Measurements from ENCODE around the gene TNFSF11. TPM values are rescaled to one million over a fixed set of nuclear protein-coding genes. Genes with fewer than 3 reads are reported as not detected.

Gene TNFSF11
- total and polyA plus RNA-seq, 2 donors (not counting 1 experiment from before 2014, with no cell fraction given), result not detected

- H3K4me3 ChIP-seq (ENCODE audit: control extremely low read depth in 1 of 5, extremely low read depth in 1 of 5, insufficient read depth in 1 of 5, low read depth in 2 of 5, low read length in 4 of 5), result no peak overlapping the region
- intact Hi-C loops (cut with micrococcal nuclease), result no loop called here
- no peak overlapping the region for H3K9ac ChIP-seq (ENCODE audit: low read length)
- no peaks in the 10 kb centered on the region for H4K20me1 ChIP-seq (ENCODE audit: control insufficient read depth, insufficient read depth, low read length, poor library complexity, severe bottlenecking)
- H3K79me2 ChIP-seq (ENCODE audit: control insufficient read depth, insufficient read depth, low read length), result no peaks in the 10 kb centered on the region
- no peaks in the 10 kb centered on the region for H3K9me3 ChIP-seq (ENCODE audit: control extremely low read depth in 1 of 3, control insufficient read depth in 2 of 3, insufficient read depth in 1 of 3, low read length in 2 of 3)
- Mint-ChIP-seq H3K27ac (no peak overlapping the region), H3K4me1 (no peaks in the 10 kb centered on the region), H3K9me3 (ENCODE audit: insufficient read depth) (no peaks in the 10 kb centered on the region), H3K4me3 (no peak overlapping the region), H3K27me3 (no peaks in the 10 kb centered on the region)
- CTCF ChIA-PET, result interaction anchor here (0.9 kb wide), 1 partner anchor 19 kb away, joined by 3 read pairs; no protein-coding TSS in a partner anchor
- H3K27ac ChIP-seq (ENCODE audit: low read length in 2 of 2), result no peak overlapping the region
- TF ChIP-seq EZH2 (IDR thresholded peaks at IDR 0.05; ENCODE audit: borderline replicate concordance, insufficient read depth, low read depth, low read length, poor library complexity, severe bottlenecking) (no peak), CTCF (IDR thresholded peaks at IDR 0.05) (no peak)
- no peak for ATAC-seq (ENCODE audit: low read depth)
- no peaks in the 10 kb centered on the region for H3K4me1 ChIP-seq (ENCODE audit: control insufficient read depth in 2 of 2, insufficient read depth in 2 of 2, low read length in 2 of 2)
- no peak for DNase-seq
- no peak overlapping the region for H3K4me2 ChIP-seq (replicated peaks; ENCODE audit: low read depth, low read length, poor library complexity, severe bottlenecking)
- H2AFZ ChIP-seq (ENCODE audit: insufficient read depth, low read depth, low read length, poor library complexity, severe bottlenecking), result no peak overlapping the region
- POLR2A ChIA-PET, result no interaction called here
- WGBS (ENCODE audit: insufficient coverage), result 57% methylated on average over 2 of the region's 3 CpGs
- H3K36me3 ChIP-seq (replicated peaks in 1 of 2; ENCODE audit: control extremely low read depth in 1 of 2, control insufficient read depth in 1 of 2, extremely low read depth in 1 of 2, insufficient read depth in 2 of 2, low read length in 1 of 2), result no peaks in the 10 kb centered on the region
- H3K27me3 ChIP-seq (replicated peaks in 1 of 4; ENCODE audit: control extremely low read depth in 1 of 4, control insufficient read depth in 3 of 4, insufficient read depth in 4 of 4, low read length in 3 of 4), result peaks cover 0 to 3% (median 0%) of the 10 kb centered on the region in 4 experiments
These were observed 40.6 kb downstream of the TNFSF11 start for GRCh38 chr13:42614436-42615035.

GRCh38 chr13:42615691-42616090 is 41.7 kb downstream of the TNFSF11 start:
- Histone ChIP-seq H3K27ac (ENCODE audit: low read length in 2 of 2) (no peak overlapping the region), H3K4me3 (ENCODE audit: control extremely low read depth in 1 of 5, extremely low read depth in 1 of 5, insufficient read depth in 1 of 5, low read depth in 2 of 5, low read length in 4 of 5) (no peak overlapping the region), H3K9ac (ENCODE audit: low read length) (no peak overlapping the region), H3K79me2 (ENCODE audit: control insufficient read depth, insufficient read depth, low read length) (no peaks in the 10 kb centered on the region), H3K9me3 (ENCODE audit: control extremely low read depth in 1 of 3, control insufficient read depth in 2 of 3, insufficient read depth in 1 of 3, low read length in 2 of 3) (no peaks in the 10 kb centered on the region), H3K36me3 (replicated peaks in 1 of 2; ENCODE audit: control extremely low read depth in 1 of 2, control insufficient read depth in 1 of 2, extremely low read depth in 1 of 2, insufficient read depth in 2 of 2, low read length in 1 of 2) (no peaks in the 10 kb centered on the region), H4K20me1 (ENCODE audit: control insufficient read depth, insufficient read depth, low read length, poor library complexity, severe bottlenecking) (no peaks in the 10 kb centered on the region), H3K4me1 (ENCODE audit: control insufficient read depth in 2 of 2, insufficient read depth in 2 of 2, low read length in 2 of 2) (no peaks in the 10 kb centered on the region), H3K4me2 (replicated peaks; ENCODE audit: low read depth, low read length, poor library complexity, severe bottlenecking) (no peak overlapping the region), H3K27me3 (replicated peaks in 1 of 4; ENCODE audit: control extremely low read depth in 1 of 4, control insufficient read depth in 3 of 4, insufficient read depth in 4 of 4, low read length in 3 of 4) (no peaks in the 10 kb centered on the region), H2AFZ (ENCODE audit: insufficient read depth, low read depth, low read length, poor library complexity, severe bottlenecking) (no peak overlapping the region)
- Mint-ChIP-seq H3K4me1 (no peaks in the 10 kb centered on the region), H3K9me3 (ENCODE audit: insufficient read depth) (no peaks in the 10 kb centered on the region), H3K27ac (no peak overlapping the region), H3K27me3 (no peaks in the 10 kb centered on the region), H3K4me3 (no peak overlapping the region)
- ChIA-PET POLR2A (no interaction called here), CTCF (interaction anchor here (0.9 kb wide), 1 partner anchor 20 kb away, joined by 3 read pairs; no protein-coding TSS in a partner anchor)
- 91% methylated on average over 4 of the region's 6 CpGs for WGBS (ENCODE audit: insufficient coverage)
- DNase-seq (no peak), ATAC-seq (ENCODE audit: low read depth) (no peak)
- intact Hi-C loops (cut with micrococcal nuclease), result no loop called here
- TF ChIP-seq EZH2 (IDR thresholded peaks at IDR 0.05; ENCODE audit: borderline replicate concordance, insufficient read depth, low read depth, low read length, poor library complexity, severe bottlenecking), result no peak
- TF ChIP-seq CTCF (IDR thresholded peaks at IDR 0.05), result no peak
